NCI-H69 (cell line): ENCODE data around the gene DNAJA2.
"Not testable (repeated sequence)": the region's sequence is repeated elsewhere in the genome, so short reads cannot be mapped to it uniquely, and the experiment has no call there.

Source experiments
- DNase-seq: peaks from one replicate; lab custom pipeline; 2025; lab: John Stamatoyannopoulos, UW

Gene DNAJA2

DNA sequence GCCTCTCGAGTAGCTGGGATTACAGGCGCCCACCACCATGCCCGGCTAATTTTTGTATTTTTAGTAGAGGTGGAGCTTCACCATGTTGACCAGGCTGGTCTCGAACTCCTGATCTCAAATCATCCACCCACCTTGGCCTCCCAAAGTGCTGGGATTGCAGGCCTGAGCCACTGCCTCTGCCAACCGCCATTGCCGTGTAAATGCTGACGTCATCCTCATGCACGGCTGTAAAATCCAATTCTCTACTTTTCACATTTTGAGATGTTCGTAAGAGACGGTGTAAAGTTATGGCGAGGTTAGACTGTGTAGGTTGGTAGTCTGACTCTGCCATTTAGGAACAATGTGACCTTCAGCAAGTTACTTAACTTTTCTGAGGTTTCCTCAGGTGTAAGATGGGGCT lies 1.7 kb upstream of the DNAJA2 start:
- DNase-seq = no peak

DNA sequence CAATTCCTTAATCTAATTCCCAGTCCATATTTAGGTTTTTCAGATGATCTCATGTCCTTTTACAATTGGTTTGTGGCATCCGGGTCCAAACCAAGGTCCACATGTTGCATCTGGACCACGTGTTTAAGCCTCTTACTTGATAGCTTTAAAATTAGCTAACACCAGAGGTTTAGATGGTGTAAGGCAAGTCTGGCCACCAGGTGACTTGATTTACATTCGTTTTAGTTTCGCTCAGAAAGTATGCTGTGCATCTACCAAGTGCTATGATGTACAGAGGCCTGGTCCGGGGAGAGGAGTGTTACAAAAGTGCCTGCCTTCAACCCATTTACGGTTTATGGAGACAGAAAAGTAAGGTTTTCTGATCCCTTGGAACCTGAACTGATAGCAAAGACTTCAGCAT lies 878 bp upstream of the DNAJA2 start:
- peak; percentile 13 for DNase-seq

DNA sequence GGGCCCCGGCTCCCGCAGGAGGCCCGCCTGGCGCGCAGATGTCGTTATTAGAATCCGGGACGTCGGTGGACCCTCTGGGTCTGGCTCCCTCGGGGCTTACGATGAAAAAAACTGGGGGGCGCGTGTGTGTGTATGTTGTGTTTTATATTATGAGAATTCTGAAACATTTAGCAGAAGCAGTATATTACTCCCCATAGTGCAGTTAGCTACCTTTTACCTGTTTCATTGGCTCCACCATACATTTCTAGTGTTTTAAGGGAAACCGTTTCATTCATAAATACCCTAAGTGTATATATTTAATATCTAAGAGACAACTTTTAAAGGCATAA lies 486 bp upstream of the DNAJA2 start:
- DNase-seq = no peak

DNA sequence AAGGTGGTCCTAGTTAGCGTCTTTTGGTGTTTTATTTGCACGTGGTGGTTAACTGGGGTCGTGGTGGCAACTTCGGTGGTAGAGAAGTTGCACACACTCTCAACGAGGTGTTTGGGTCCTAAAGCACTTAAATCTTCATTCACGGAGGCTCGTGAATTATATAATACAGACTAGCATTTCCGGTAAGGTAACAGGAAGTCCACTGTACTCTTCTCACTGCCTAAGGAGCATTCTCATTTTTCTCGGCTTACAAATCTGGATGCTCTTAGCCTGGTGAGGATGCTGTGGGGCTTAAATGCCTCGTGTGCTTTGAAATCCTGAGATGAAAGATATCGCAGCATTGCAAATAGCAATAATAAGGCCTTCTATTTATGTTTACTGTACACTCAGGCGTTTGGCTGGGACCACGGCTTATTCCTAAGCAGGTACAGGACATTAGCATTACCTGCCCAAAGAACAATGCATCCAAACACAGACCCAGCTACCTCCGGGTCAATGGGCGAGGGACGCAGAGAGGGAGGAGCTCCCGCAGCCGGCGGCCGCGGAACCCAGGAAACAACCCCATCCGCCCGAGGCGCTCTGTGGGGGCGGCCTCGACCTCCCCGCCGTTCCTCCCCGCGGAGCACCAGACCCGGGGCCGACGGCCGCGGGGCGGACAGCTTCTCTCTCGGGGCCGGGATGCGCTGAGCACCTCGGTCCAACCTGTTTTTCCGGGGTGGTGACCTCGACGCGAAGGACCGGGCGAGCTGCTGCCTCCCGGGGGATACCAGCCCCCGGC lies 856 bp downstream of the DNAJA2 start:
- DNase-seq = peak; percentile 68

DNA sequence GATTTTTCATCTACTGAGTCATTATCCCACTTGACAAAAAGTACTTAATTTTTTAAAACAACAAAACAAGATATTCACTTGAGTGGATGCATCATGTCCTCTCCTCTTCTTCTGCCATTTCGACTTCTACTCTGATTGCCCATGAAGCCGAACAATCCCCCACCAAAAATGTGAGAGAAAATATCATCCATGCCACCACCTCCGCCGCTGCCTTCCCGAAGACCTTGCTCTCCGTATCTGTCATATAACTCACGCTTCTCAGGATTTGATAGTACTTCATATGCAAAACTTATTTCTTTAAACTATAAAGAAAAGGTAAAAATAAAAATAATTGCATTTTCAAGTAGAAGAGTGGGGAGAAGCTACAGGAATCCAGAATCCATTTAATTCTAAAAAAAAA lies 2.2 kb downstream of the DNAJA2 start:
- no peak for DNase-seq

DNA sequence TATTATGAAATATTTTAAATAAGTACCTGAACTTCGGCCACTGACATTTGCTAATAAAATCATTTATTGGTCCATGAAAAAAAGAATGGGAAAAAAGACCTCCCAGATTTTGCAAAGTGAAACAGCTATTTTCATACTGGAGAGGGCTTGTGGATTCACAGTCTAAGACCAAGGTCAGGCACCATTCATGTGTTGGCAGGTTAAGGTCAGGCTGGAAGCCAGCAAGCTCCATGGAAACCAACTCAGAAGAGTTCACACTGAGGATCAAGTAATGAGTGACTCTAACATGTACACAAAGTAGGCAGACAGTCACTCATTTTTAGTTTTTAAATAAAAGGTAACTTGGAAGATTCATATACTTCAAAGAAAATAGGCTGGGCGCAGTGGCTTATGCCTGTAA lies 3.4 kb downstream of the DNAJA2 start:
- no peak for DNase-seq

DNA sequence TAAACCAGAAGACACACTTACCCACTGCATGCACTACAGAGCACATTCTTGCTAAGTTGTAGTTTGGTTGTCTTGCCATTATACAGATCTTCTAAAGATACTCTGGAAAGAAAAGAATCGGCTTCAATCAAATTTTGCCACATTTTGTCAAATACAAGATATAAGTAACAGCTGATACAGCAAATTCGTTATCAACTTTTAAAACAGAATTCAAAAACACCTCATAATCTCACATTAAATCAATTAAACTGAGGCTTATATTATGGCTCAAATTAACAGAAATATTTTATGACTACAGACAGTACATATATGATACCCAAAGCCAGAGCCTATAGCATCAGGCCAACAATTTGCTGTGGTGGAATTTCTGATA lies 5.4 kb downstream of the DNAJA2 start:
- DNase-seq = no peak

DNA sequence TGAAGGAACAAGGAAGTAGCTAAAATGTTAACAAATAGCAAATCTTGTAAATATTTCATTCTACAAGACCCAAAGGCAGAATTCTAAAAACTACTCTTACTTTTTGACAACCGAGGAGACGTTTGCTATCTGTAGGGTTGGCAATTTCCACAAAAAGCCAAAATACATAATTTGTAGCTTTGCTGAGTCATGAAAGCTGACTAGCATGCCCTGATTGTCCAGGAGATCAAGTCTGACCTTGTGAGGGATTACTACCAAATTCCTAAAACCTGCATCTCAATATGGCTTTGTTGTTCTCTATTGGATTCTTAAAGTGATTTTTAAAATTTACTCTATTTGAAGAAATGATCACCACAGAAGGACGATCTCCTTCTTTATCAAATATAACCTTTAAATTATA lies 10.8 kb downstream of the DNAJA2 start:
- DNase-seq = no peak

DNA sequence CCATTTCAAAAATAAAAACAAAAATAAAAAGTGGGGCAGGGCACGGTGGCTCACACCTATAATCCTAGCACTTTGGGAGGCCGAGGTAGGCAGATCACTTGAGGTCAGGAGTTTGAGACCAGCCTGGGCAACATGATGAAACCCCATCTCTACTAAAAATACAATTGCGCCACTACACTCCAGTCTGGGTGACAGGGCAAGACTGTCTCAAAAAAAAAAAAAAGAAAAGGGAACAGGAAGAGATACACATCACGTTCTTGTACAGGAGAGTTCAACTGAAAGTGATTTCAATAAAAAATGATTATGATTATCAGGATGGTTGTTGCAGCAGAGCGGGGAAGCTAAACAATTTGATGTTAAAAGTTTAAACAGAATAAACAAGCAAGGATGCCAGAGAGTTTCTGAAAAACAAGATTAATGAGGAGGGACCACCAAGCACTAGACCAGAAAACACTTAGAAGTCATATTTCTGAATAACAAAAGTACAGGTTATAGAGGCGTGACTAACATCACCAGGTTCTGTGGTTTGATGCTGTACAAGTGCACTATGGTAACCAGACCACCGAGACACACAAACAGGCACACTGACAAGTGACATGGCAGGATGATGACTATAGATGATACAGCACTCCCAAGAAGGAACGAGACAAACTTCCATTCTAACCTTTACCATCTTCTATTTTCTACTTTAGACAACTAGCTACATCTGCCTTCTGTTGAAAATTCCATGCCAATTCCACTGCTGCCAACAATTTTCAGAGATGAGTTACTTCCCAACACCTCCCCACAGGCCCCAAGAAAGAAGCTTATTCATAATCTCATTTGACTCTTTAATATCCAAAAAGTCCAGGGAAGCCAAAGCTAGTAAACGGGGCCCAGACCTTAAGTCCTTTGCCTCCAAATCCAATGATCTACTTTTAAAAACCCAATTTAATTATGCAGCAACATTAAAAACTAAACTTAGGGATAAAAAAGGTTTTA lies 11.8 kb downstream of the DNAJA2 start:
- no peak for DNase-seq

DNA sequence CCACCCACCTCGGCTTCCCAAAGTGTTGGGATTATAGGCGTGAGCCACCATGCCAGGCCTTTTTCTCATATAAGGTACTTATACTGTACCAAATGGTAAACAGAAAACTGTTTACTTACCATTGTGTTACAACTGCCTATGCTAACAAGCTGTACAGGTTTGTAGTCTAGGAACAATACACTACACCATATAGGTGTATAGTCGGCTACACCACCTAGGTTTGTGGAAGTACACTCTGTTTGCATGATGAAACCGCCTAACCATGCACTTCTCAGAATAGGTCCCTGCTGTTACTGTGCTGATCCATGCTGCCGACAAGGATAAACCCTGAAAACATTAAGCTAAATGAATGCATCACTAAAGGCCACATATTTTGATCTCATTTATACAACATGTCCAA lies 18.9 kb downstream of the DNAJA2 start:
- no peak for DNase-seq

DNA sequence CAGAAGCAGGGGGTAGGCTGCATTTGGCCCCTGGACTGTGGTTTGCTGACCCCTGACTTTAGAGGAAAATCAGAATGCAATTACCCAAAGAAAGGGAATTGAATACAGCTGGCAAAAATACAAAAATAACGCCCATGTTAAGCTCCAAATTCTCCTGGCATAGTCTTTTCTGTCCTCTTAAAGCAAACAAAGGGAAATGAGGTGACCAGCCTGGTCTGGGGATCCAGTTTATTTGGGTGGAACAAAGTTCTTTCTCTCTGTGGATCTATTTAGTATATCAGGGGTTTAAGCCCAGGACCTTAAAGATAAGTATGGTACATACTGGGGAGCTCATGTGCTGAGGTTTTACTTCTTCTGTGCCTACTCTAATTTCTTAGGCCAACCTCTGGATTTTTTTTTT lies 23.5 kb downstream of the DNAJA2 start:
- DNase-seq = peak; percentile 35

DNA sequence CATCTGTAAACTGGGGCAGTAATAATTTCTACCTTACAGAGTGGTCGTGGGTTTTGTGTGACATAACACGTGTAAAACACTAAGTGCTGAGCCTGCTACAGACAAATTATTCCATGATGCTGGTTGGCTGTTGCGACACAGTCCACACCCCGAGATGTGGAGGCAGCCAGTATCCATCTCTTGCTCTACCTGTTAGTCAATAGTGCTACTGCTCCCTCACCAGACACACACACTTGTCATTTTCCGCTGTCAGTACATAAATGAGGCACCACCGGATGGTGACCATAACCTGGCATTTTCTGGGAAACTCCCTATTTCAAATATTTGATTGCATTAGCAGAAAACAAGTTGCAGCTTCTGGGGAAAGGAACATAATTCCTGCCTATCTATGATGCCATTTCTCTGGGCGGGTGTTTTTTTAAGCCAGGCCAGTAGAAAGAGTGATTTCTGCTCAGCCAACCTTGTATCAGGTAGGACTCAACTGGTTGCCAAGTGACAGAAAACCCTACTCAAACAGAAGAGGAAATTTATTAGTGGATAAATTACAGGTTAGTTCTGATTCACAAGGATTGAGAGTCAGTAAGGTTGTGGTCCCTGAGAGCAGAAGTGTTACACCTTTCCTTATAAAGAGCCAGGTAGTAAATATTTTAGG lies 24.1 kb downstream of the DNAJA2 start:
- peak; percentile 53 for DNase-seq

DNA sequence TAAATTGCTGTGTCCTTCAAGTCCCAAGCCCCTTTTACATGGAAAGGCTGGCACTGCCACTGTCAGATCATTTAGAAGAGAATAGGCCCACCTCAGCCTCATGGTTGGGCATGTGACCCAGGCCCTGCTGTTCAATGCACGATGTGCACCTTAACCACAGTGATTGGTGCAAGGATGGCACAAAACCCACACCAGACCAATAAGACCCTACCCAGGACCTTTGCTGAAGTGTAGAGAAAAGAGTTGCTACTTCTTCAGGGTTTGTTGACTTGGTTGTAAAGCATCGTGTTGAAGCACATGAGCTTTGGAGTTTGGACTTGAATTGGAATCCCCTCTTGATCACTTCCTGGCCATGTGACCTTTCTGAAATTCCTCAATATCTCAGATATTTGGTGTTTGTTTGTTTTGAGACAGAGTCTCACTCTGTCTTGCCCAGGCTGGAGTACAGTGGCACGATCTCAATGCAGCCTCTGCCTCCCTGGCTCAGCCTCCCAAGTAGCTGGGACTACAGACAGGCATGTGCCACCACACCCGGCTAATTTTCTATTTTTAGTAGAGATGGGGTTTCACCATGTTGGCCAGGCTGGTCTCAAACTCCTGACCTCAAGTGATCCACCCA lies 24.8 kb downstream of the DNAJA2 start:
- no peak for DNase-seq

DNA sequence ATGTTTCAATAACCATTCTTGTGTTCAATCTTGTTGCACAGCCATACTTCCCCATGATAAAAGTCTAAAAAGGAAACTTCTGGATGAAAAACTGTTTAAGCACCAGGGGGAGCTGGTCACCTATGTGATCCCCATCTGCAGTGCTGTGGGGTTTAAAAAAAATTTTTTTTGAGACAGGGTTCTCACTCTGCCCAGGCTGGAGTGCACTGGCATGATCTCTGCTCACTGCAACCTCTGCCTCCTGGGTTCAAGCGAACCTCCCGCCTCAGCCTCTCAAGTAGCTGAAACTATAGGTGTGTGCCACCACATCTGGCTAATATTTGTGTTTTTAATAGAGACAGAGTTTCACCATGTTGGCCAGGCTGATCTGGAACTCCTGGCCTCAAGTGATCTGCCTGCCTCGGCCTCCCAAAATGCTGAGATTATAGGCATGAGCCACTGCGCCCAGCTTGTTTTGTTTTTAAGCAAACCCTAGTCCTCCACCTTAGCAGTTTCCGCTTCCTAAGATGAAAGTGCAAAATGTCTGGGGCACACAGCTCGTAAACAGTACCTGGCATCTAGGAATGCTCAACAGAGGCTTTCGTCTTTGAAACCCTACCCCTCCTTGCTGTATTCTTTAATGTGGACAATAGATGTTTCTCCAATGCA lies 25.4 kb downstream of the DNAJA2 start:
- peak; percentile 36 for DNase-seq

DNA sequence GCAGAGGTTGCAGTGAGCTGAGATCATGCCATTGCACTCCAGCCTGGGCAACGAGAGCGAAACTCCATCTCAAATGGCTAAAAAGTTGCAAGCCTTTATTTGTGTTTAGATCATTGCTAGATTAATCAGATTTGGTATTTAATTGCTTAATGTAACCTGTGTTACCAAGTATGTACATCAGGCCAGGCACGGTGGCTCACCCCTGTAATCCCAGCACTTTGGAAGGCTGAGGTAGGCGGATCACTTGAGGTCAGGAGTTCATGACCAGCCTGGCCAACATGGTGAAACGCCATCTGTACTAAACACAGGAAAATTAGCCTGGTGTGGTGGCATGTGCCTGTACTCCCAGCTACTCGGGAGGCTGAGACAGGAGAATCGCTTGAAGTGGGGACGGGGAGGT lies 28.8 kb downstream of the DNAJA2 start:
- DNase-seq = not testable (repeated sequence)

DNA sequence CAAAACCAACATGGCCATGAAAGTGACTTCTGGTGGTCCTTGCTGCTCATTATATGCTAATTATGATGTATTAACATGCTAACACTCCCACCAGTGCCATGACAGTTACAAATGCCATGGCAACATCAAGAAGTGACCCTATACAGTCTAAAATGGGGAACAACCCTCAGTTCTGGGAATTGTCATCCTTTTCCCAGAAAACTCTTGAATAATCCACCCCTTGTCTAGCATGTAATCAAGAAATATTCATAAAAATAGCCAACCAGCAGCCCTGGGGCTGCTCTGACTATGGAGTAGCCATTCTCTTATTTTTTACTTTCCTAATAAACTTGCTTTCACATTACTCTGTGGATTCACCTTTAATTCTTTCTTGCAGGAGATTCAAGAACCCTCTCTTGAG lies 35.9 kb downstream of the DNAJA2 start:
- no peak for DNase-seq

DNA sequence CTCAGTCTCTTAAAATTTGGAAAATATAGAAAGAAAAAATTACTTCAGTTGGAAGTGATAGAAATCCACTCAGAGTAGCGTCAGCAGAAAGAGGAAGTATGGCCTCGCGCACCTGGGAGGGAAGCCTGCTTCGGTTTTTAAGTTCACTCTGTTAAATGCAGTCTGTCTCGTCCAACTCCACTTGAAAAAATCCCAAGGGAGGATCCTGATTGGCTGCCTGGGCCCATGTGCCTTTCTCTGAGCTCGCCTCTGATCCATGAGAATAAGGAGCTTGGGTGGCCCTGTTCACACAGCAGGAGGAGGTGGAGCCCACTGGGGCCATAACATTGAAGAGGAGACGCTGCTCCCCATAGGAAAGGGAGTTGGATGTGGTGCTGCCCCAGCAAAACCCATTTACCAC lies 40.7 kb downstream of the DNAJA2 start:
- DNase-seq = peak; percentile 5

DNA sequence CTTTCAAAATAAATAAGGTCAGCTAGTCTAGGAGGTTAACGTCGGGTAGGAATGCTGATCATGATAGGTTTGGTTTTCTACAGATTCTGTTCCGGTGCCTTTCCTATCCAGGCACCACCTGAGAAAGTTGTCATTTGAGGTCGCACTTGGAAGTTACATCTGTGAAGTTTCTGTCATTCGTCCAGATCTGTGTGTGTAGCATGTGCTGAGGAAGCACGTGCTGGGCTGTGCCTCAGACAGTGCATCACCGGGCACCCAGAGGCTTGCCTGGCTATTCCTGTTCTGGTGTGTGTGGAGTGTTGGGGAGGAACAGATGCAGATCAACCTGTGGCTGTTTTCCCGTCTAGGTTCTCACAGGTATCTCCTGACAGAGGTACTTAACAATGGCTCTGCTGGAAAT lies 42.6 kb downstream of the DNAJA2 start:
- no peak for DNase-seq

DNA sequence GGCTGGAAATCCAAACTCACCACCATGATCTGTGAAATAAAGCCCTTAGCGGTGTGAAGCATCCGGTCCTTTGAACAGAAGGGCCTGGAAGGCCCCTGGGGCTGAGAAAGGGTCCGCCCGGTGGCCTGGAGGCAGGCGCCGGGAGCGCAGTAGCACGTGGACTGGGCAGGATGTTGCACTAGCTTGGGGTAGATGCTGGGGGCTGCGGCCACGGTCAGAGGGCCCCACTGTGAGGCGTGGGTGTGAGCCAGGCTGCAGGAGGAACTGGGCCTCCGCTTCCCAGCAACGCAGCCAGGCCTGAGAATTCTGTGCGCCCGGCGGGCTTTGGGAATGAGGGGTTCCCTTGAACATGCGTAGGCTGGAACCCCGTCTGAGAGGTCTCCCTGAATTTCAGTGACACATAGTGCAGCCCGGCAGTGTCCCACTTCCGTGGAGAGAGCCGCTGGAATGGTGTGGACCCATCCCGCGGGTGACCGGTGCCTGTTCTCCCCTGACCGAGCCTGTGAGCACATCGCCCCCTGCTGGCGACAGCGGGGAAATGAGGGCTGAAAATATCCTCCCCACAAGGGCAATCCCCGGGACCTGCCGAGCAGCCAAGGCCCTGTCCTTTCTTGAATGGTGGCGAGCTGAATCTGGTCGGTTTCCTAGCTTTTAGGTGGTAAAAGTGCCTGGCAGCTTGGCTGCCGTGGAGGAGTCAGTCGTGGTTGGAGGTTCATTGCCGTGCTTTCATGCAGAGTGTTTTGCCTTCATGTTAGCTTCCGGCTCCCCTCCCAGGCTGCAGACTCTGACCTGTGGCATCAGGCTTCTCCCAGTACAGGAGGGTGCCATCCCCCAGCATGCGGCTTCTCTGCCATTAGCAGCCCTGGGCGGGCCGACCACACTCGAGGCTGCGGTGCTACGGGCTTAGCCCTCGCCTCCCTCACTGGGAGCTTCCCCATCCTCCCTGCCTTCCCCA lies 43.8 kb downstream of the DNAJA2 start:
- DNase-seq = peak; percentile 21

DNA sequence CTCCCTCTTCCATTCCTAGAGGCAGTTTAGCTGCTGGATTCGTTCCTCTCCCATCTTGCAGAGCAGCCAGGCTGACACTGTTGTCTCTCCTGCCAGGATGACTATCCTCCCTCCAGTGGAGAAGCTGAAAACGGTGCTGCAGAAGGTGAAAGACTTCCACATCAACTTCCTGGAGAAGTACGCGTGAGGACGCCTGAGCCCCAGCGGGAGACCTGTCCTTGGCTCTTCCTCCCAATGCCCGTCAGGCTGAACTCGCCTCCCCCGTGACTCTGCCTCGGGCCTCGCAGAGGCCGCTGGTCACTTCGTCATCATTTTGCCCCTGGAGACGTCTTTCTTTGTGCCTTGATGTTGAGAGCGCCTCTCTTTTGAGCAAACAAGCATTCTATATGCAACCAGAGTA lies 44.7 kb downstream of the DNAJA2 start:
- DNase-seq = no peak

DNA sequence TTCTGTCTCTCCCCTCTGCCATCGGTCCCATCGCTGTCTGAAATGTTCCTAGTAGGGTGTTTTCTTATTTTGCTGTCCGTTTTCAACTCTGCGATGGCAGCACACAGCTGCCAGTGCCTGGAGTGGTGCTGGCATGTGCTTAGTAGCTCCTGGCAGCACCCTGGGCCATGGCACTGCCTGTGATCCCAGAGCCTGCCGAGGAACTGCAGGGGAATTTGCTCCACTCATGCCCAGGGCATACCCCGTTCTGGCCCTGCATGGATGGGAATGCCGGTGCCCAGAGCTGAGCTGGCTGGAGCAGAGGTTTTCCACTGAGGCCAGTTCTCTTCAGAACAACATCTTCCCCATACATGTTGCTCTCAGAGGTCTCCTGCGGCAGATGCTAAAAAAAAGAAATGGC lies 46.2 kb downstream of the DNAJA2 start:
- no peak for DNase-seq
